IMR-90 (cell line): ENCODE results near the gene ARHGAP18. TPM values are rescaled to one million over a fixed set of nuclear protein-coding genes. Genes with fewer than 3 reads are reported as not detected.

ENCODE experiments used
- ATAC-seq: fragments of 200-7000 bp; cut with Tn5 transposase; 2 replicates; pipeline ENCODE4 v1.9.1; 2020; ENCODE audit warnings: low read depth, mild to moderate bottlenecking, moderate library complexity
- BruUV-seq: library from RNA; stranded (reverse); fragments of 400-500 nt; replicated peaks from 2 replicates; lab custom pipeline; 2021; lab: Mats Ljungman, UMichigan
- CTCF ChIA-PET: fragments of 300-600 bp; formaldehyde crosslinking; extraction: SDS; loops from one replicate; lab custom pipeline; 2021; ENCODE audit warnings: antibody characterized with exemption; lab: Yijun Ruan, JAX
- POLR2A ChIA-PET: fragments of 300-600 bp; sonication (Branson Sonifier 250); formaldehyde crosslinking; loops from one replicate; lab custom pipeline; 2022; ENCODE audit warnings: antibody characterized with exemption; ENCODE audit not compliant: unreplicated experiment; lab: Charles Lee
- DNase-seq: peaks from one replicate; pipeline ENCODE4 v3.0.0; 2013
- H2AFZ ChIP-seq: replicated peaks from 2 replicates; pipeline ENCODE3; 2013; ENCODE audit warnings: low read length, mild to moderate bottlenecking; ENCODE audit not compliant: poor library complexity
- H2AK5ac ChIP-seq: 2 replicates; pipeline ENCODE4 v1.6.1; 2013; ENCODE audit warnings: low read depth, low read length, inconsistent platforms
- H2AK9ac ChIP-seq: replicated peaks from 2 replicates; pipeline ENCODE3; 2013; ENCODE audit warnings: mild to moderate bottlenecking, low read depth, low read length, moderate library complexity; ENCODE audit not compliant: poor library complexity
- H2BK120ac ChIP-seq: 2 replicates; pipeline ENCODE4 v1.6.1; 2013; ENCODE audit warnings: low read depth, low read length, inconsistent platforms
- H2BK15ac ChIP-seq: 3 replicates; pipeline ENCODE4 v1.6.1; 2013; ENCODE audit warnings: low read depth, low read length, inconsistent platforms
- H2BK20ac ChIP-seq: 2 replicates; pipeline ENCODE4 v1.6.1; 2013; ENCODE audit warnings: low read depth, mild to moderate bottlenecking, inconsistent platforms, low read length, moderate library complexity
- H2BK5ac ChIP-seq: 2 replicates; pipeline ENCODE4 v1.6.1; 2013; ENCODE audit warnings: mild to moderate bottlenecking, low read depth, low read length, inconsistent platforms; ENCODE audit not compliant: poor library complexity, severe bottlenecking
- H3K14ac ChIP-seq: replicated peaks from 2 replicates; pipeline ENCODE4 v1.6.1; 2013; ENCODE audit warnings: low read depth, low read length, inconsistent platforms
- H3K18ac ChIP-seq: 2 replicates; pipeline ENCODE4 v1.6.1; 2013; ENCODE audit warnings: low read depth, low read length, control low read depth
- H3K23ac ChIP-seq: 2 replicates; pipeline ENCODE4 v1.6.1; 2013; ENCODE audit warnings: low read depth, low read length, inconsistent platforms
- H3K27ac ChIP-seq: 2 replicates; pipeline ENCODE4 v1.5.1; 2013; ENCODE audit warnings: mild to moderate bottlenecking, control low read depth, low read length; ENCODE audit not compliant: insufficient read depth
- H3K27me3 ChIP-seq: 2 replicates; pipeline ENCODE4 v1.6.1; 2013; ENCODE audit warnings: low read length; ENCODE audit not compliant: control insufficient read depth, insufficient read depth
- H3K36me3 ChIP-seq: 2 replicates; pipeline ENCODE4 v1.6.1; 2013; ENCODE audit warnings: low read length, mixed read lengths; ENCODE audit not compliant: control insufficient read depth, insufficient read depth
- H3K4ac ChIP-seq: 2 replicates; pipeline ENCODE4 v1.6.1; 2013; ENCODE audit warnings: low read depth, low read length, inconsistent platforms
- H3K4me1 ChIP-seq: 2 replicates; pipeline ENCODE4 v1.6.1; 2013; ENCODE audit warnings: low read length, mixed read lengths; ENCODE audit not compliant: control insufficient read depth, insufficient read depth
- H3K4me2 ChIP-seq: 2 replicates; pipeline ENCODE4 v1.6.1; 2013; ENCODE audit warnings: low read depth, mild to moderate bottlenecking, control low read depth, low read length, moderate library complexity
- H3K4me3 ChIP-seq: 2 replicates; pipeline ENCODE4 v1.5.1; 2013; ENCODE audit warnings: low read depth, mild to moderate bottlenecking, control low read depth, low read length, moderate library complexity; ENCODE audit not compliant: insufficient read depth
- H3K56ac ChIP-seq: 2 replicates; pipeline ENCODE4 v1.6.1; 2013; ENCODE audit warnings: low read length, inconsistent platforms; ENCODE audit not compliant: insufficient read depth; ENCODE audit errors: extremely low read depth
- H3K79me1 ChIP-seq, 2 experiments: 2 replicates each; pipeline ENCODE4 v1.6.1; 2013; ENCODE audit warnings: low read length in 2 of 2, inconsistent platforms in 1 of 2, low read depth in 1 of 2
- H3K9ac ChIP-seq: 2 replicates; pipeline ENCODE4 v1.6.1; 2013; ENCODE audit warnings: low read depth, low read length, control low read depth
- H3K9me1 ChIP-seq: 2 replicates; pipeline ENCODE4 v1.6.1; 2013; ENCODE audit warnings: low read length, inconsistent platforms; ENCODE audit not compliant: insufficient read depth
- H3K9me3 ChIP-seq: 2 replicates; pipeline ENCODE4 v1.6.1; 2013; ENCODE audit warnings: low read length; ENCODE audit not compliant: control insufficient read depth, insufficient read depth
- H4K20me1 ChIP-seq: 2 replicates; pipeline ENCODE4 v1.6.1; 2013; ENCODE audit warnings: low read length, inconsistent platforms; ENCODE audit not compliant: insufficient read depth
- H4K5ac ChIP-seq: 2 replicates; pipeline ENCODE4 v1.6.1; 2013; ENCODE audit warnings: mild to moderate bottlenecking, low read depth, low read length, control low read depth
- H4K8ac ChIP-seq, 2 experiments: 2 replicates each; pipeline ENCODE4 v1.6.1; 2013; ENCODE audit warnings: low read depth in 2 of 2, low read length in 2 of 2, control low read depth in 1 of 2, inconsistent platforms in 1 of 2
- H4K91ac ChIP-seq: 2 replicates; pipeline ENCODE4 v1.6.1; 2013; ENCODE audit warnings: low read depth, low read length, inconsistent platforms; ENCODE audit not compliant: insufficient read depth
- BHLHE40 ChIP-seq: fragments of 150-350 bp; IDR thresholded peaks from 2 replicates; pipeline ENCODE4 v1.6.1; 2016; ENCODE audit warnings: mild to moderate bottlenecking, low read depth, low read length
- CEBPB ChIP-seq: IDR thresholded peaks from 2 replicates; pipeline ENCODE4 v1.6.1; 2012; ENCODE audit warnings: low read depth, low read length, improper control_type of control experiment
- CHD1 ChIP-seq: IDR thresholded peaks from 2 replicates; pipeline ENCODE4 v1.6.1; 2012; ENCODE audit warnings: low read depth, low read length, improper control_type of control experiment
- FOS ChIP-seq: fragments of 150-350 bp; IDR thresholded peaks from 2 replicates; pipeline ENCODE4 v1.6.1; 2016; ENCODE audit warnings: low read depth, low read length
- MAZ ChIP-seq: IDR thresholded peaks from 2 replicates; pipeline ENCODE4 v1.6.1; 2012; ENCODE audit warnings: low read depth, mild to moderate bottlenecking, low read length, improper control_type of control experiment, moderate library complexity, borderline replicate concordance
- NFE2L2 ChIP-seq: fragments of 150-350 bp; IDR thresholded peaks from 2 replicates; pipeline ENCODE4 v1.6.1; 2016; ENCODE audit warnings: low read depth, mild to moderate bottlenecking, low read length
- RAD21 ChIP-seq: IDR thresholded peaks from 2 replicates; pipeline ENCODE4 v1.6.1; 2012; ENCODE audit warnings: low read length, improper control_type of control experiment
- RCOR1 ChIP-seq: IDR thresholded peaks from 2 replicates; pipeline ENCODE4 v1.6.1; 2012; ENCODE audit warnings: mild to moderate bottlenecking, low read length, improper control_type of control experiment; ENCODE audit not compliant: insufficient replicate concordance
- SMC3 ChIP-seq: fragments of 150-350 bp; IDR thresholded peaks from 2 replicates; pipeline ENCODE4 v1.6.1; 2016; ENCODE audit warnings: low read depth, mild to moderate bottlenecking, antibody characterized with exemption, low read length, moderate library complexity
- USF2 ChIP-seq: fragments of 150-350 bp; IDR thresholded peaks from 2 replicates; pipeline ENCODE4 v1.6.1; 2017; ENCODE audit warnings: mild to moderate bottlenecking, antibody characterized with exemption, low read length, low read depth
- WGBS, 2 experiments: methylation state at CpG; one replicate each; pipeline versions ENCODE4 v1.1.5 to v1.1.7; 2013; ENCODE audit warnings: missing lambda C conversion rate in 2 of 2; ENCODE audit not compliant: insufficient read length in 1 of 2; ENCODE audit errors: extremely low coverage in 2 of 2; 5-methylcytosine and 5-hydroxymethylcytosine counted together
- dilution Hi-C: fragments of 300-500 bp; cut with HindIII; formaldehyde crosslinking; loops from one replicate; pipeline ENCODE4 v1.14.3; 2018; ENCODE audit warnings: low sequenced_read_pairs; ENCODE audit not compliant: unreplicated experiment
- in situ Hi-C: fragments of 300-500 bp; cut with MboI; formaldehyde crosslinking; loops from 3 replicates; pipeline ENCODE4 v1.14.3; 2019; ENCODE audit warnings: low sequenced_read_pairs, inconsistent platforms, mixed read lengths
- intact Hi-C: fragments of 100-400 bp; cut with micrococcal nuclease; formaldehyde crosslinking; loops from 2 replicates; pipeline ENCODE4 v1.10.0; 2022
- polyA plus RNA-seq, 3 experiments: library from polyadenylated mRNA; depleted of rRNA; stranded (reverse); fragments of >200 nt; gene quantifications; 2 replicates each; pipeline ENCODE4 v1.2.3, GENCODE V29; 2012; ENCODE audit warnings: low replicate concordance in 1 of 3
- total RNA-seq: library from RNA; depleted of rRNA; stranded (reverse); fragments of >200 nt; gene quantifications from 2 replicates; pipeline ENCODE4 v1.2.3, GENCODE V29; 2012

The ARHGAP18 gene
- total and polyA plus RNA-seq, 2 of the 4 experiments (the other 2 are of a cell fraction), result 6.2 to 17.0 TPM

GRCh38 chr6:129631070-129631469 lies 78.9 kb downstream of the ARHGAP18 start:
- H3K27me3 ChIP-seq, result no peaks in the 10 kb centered on the region
- H4K8ac ChIP-seq, result no peak overlapping the region
- H3K14ac ChIP-seq, result no peak overlapping the region
- no peak overlapping the region for H2BK20ac ChIP-seq
- no peak overlapping the region for H3K9ac ChIP-seq
- TF ChIP-seq MAZ (no peak), NFE2L2 (no peak), CEBPB (no peak), RAD21 (no peak), USF2 (no peak), SMC3 (no peak), RCOR1 (no peak), FOS (no peak), CHD1 (no peak), BHLHE40 (no peak)
- no CpG with 5 or more reads among the region's 3 CpGs for WGBS, 2 experiments
- no peak overlapping the region for H3K18ac ChIP-seq
- ChIA-PET CTCF (interaction anchor here (1.2 kb wide), 2 partner anchors 23 to 33 kb away, joined by 3 to 4 read pairs; no protein-coding TSS in a partner anchor), POLR2A (no interaction called here)
- no peak overlapping the region for H4K91ac ChIP-seq
- intact Hi-C loops (no loop called here), in situ Hi-C loops (no loop called here), dilution Hi-C loops (no loop called here)
- peaks cover 0 to 12% of the 10 kb centered on the region in 2 experiments; a peak in 3 of 4 replicates for H3K79me1 ChIP-seq
- no peak overlapping the region for H2BK15ac ChIP-seq
- H3K9me3 ChIP-seq, result no peaks in the 10 kb centered on the region
- peaks cover 4% of the 10 kb centered on the region for H3K4me1 ChIP-seq
- H3K9me1 ChIP-seq, result no peaks in the 10 kb centered on the region
- H3K23ac ChIP-seq, result no peak overlapping the region
- no peak overlapping the region for H3K56ac ChIP-seq
- H2BK120ac ChIP-seq, result no peak overlapping the region
- DNase-seq (no peak), ATAC-seq (no peak)
- H4K20me1 ChIP-seq, result no peaks in the 10 kb centered on the region
- no TSS peak for BruUV-seq
- H2AK5ac ChIP-seq, result no peak overlapping the region
- 0 out of 2 replicates have a peak, but pooled peaks cover 1% of the 10 kb centered on the region for H3K36me3 ChIP-seq
- H2AK9ac ChIP-seq, result no peak overlapping the region
- no peak overlapping the region for H2AFZ ChIP-seq
- H2BK5ac ChIP-seq, result no peak overlapping the region
- H3K4me2 ChIP-seq, result no peak overlapping the region
- H3K4me3 ChIP-seq, result no peak overlapping the region
- H3K27ac ChIP-seq, result no peak overlapping the region
- no peak overlapping the region for H3K4ac ChIP-seq
- no peak overlapping the region for H4K5ac ChIP-seq
